Panc1 (cell line): Measurements from ENCODE around the gene GJB1. TPM values are rescaled to one million over a fixed set of nuclear protein-coding genes. Genes with fewer than 3 reads are reported as not detected.

ENCODE experiments used
- ATAC-seq: fragments of 200-7000 bp; cut with Tn5 transposase; 2 replicates; pipeline ENCODE4 v1.9.1; 2020; ENCODE audit warnings: mild to moderate bottlenecking, moderate library complexity
- BruUV-seq: library from RNA; stranded (reverse); fragments of 400-500 nt; replicated peaks from 2 replicates; lab custom pipeline; 2021; lab: Mats Ljungman, UMichigan
- CTCF ChIA-PET: fragments of 300-600 bp; sonication (Branson Sonifier 250); formaldehyde crosslinking; loops from one replicate; lab custom pipeline; 2022; ENCODE audit warnings: antibody characterized with exemption; lab: Charles Lee
- POLR2A ChIA-PET: fragments of 300-600 bp; sonication (Branson Sonifier 250); formaldehyde crosslinking; loops from one replicate; lab custom pipeline; 2022; ENCODE audit warnings: antibody characterized with exemption; lab: Charles Lee
- DNase-seq: peaks from one replicate; pipeline ENCODE4 v3.0.0-alpha.2; 2010; ENCODE audit warnings: low read depth, low spot score
- H3K27ac ChIP-seq: 2 replicates; pipeline ENCODE4 v1.5.1; 2011; ENCODE audit warnings: mild to moderate bottlenecking, low read length, inconsistent platforms
- H3K27me3 ChIP-seq: fragments of 200-500 bp; sonication (Bioruptor generic); 2 replicates; pipeline ENCODE4 v1.6.0; 2014; ENCODE audit warnings: low read length, inconsistent platforms; ENCODE audit not compliant: control insufficient read depth, insufficient read depth
- H3K36me3 ChIP-seq: fragments of 200-500 bp; sonication (Bioruptor generic); 2 replicates; pipeline ENCODE4 v1.5.1; 2014; ENCODE audit warnings: inconsistent platforms, mild to moderate bottlenecking, low read length, moderate library complexity; ENCODE audit not compliant: control insufficient read depth, insufficient read depth
- H3K4me1 ChIP-seq: 2 replicates; pipeline ENCODE4 v1.5.1; 2011; ENCODE audit warnings: inconsistent platforms, mild to moderate bottlenecking, low read length, moderate library complexity; ENCODE audit not compliant: control insufficient read depth, insufficient read depth
- H3K4me3 ChIP-seq, 2 experiments: 2 replicates each; pipeline ENCODE4 v1.5.1; 2011 to 2012; ENCODE audit warnings: low read depth in 2 of 2, low read length in 2 of 2, mild to moderate bottlenecking in 2 of 2, inconsistent platforms in 1 of 2, moderate library complexity in 1 of 2
- H3K9me3 ChIP-seq: fragments of 200-500 bp; sonication (Bioruptor generic); 2 replicates; pipeline ENCODE4 v1.5.1; 2014; ENCODE audit warnings: low read depth, mild to moderate bottlenecking, inconsistent platforms, low read length, moderate library complexity; ENCODE audit not compliant: control insufficient read depth, insufficient read depth
- POLR2AphosphoS5 ChIP-seq: IDR thresholded peaks from 2 replicates; pipeline ENCODE4 v1.6.1; 2012; ENCODE audit warnings: mild to moderate bottlenecking, low read depth, low read length, moderate library complexity
- SIN3A ChIP-seq: IDR thresholded peaks from 2 replicates; pipeline ENCODE4 v1.6.1; 2012; ENCODE audit warnings: low read depth, mild to moderate bottlenecking, low read length, moderate library complexity, borderline replicate concordance; ENCODE audit not compliant: insufficient read depth
- TCF7L2 ChIP-seq: IDR thresholded peaks from 2 replicates; pipeline ENCODE4 v1.6.1; 2011; ENCODE audit warnings: mild to moderate bottlenecking, low read depth, low read length, inconsistent platforms
- in situ Hi-C: cut with HindIII; loops from 2 replicates; pipeline ENCODE4 v1.10.0; 2016; ENCODE audit warnings: low sequenced_read_pairs, low pct_unique_long_range_greater_than_20kb
- intact Hi-C: fragments of 100-400 bp; cut with micrococcal nuclease; formaldehyde crosslinking; loops from one replicate; pipeline ENCODE4 v1.10.0; 2022; ENCODE audit not compliant: unreplicated experiment
- total RNA-seq: library from RNA; stranded (reverse); gene quantifications from one replicate; pipeline ENCODE4 v1.2.1, GENCODE V29; 2021; ENCODE audit not compliant: unreplicated experiment
- TF ChIP-seq, protein P1 (sequence below), 2 experiments: IDR thresholded peaks; 2 replicates each; pipeline ENCODE4 v1.6.1; 2011 to 2012; ENCODE audit warnings: low read depth in 2 of 2, control low read depth in 1 of 2, low read length in 1 of 2, mild to moderate bottlenecking in 1 of 2, moderate library complexity in 1 of 2; ENCODE audit not compliant: insufficient read depth in 1 of 2
- TF ChIP-seq, protein P2 (sequence below): fragments of 450-650 bp; IDR thresholded peaks from 2 replicates; pipeline ENCODE4 v1.5.1; 2017; ENCODE audit warnings: mild to moderate bottlenecking

The GJB1 gene
- total RNA-seq, 1 experiment from 2014 or later: 0.28 TPM

DNA sequence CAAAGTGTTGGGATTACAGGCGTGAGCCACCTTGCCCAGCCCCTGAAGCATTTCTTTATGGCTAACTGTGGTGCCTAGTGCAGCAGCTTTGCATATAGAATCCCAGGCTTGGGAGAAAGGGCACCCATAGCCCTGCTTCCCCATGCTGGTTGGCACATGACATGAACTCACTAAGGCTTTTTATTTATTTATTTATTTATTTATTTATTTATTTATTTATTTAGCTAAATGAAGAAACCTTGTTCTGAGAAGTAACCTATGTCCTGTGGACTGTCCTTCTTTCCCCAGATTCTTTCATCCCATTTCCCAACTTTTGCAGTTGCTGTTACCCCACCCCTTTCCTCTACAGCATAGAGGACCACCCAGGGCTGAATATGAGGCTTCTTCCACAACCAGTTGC is 1.9 kb upstream of the GJB1 start:
- no peaks in the 10 kb centered on the region for H3K9me3 ChIP-seq
- no peaks in the 10 kb centered on the region for H3K36me3 ChIP-seq
- in situ Hi-C loops (no loop called here), intact Hi-C loops (no loop called here)
- ATAC-seq: no peak
- H3K27ac ChIP-seq: no peak overlapping the region
- no TSS peak for BruUV-seq
- DNase-seq: no peak
- H3K27me3 ChIP-seq: no peaks in the 10 kb centered on the region
- ChIA-PET CTCF (interaction anchor here (0.5 kb wide), 1 partner anchor 11 kb away, joined by 3 read pairs; no protein-coding TSS in a partner anchor), POLR2A (no interaction called here)
- H3K4me1 ChIP-seq: no peaks in the 10 kb centered on the region; the same call in 1 of the 2 replicates
- TF ChIP-seq POLR2AphosphoS5 (no peak), SIN3A (no peak), TCF7L2 (no peak)
- TF ChIP-seq, protein P1, sequence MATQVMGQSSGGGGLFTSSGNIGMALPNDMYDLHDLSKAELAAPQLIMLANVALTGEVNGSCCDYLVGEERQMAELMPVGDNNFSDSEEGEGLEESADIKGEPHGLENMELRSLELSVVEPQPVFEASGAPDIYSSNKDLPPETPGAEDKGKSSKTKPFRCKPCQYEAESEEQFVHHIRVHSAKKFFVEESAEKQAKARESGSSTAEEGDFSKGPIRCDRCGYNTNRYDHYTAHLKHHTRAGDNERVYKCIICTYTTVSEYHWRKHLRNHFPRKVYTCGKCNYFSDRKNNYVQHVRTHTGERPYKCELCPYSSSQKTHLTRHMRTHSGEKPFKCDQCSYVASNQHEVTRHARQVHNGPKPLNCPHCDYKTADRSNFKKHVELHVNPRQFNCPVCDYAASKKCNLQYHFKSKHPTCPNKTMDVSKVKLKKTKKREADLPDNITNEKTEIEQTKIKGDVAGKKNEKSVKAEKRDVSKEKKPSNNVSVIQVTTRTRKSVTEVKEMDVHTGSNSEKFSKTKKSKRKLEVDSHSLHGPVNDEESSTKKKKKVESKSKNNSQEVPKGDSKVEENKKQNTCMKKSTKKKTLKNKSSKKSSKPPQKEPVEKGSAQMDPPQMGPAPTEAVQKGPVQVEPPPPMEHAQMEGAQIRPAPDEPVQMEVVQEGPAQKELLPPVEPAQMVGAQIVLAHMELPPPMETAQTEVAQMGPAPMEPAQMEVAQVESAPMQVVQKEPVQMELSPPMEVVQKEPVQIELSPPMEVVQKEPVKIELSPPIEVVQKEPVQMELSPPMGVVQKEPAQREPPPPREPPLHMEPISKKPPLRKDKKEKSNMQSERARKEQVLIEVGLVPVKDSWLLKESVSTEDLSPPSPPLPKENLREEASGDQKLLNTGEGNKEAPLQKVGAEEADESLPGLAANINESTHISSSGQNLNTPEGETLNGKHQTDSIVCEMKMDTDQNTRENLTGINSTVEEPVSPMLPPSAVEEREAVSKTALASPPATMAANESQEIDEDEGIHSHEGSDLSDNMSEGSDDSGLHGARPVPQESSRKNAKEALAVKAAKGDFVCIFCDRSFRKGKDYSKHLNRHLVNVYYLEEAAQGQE (IDR thresholded peaks at IDR 0.05; ENCODE audit: insufficient read depth in 1 of 2, low read depth in 2 of 2, low read length in 1 of 2): no peak
- TF ChIP-seq, protein P2, sequence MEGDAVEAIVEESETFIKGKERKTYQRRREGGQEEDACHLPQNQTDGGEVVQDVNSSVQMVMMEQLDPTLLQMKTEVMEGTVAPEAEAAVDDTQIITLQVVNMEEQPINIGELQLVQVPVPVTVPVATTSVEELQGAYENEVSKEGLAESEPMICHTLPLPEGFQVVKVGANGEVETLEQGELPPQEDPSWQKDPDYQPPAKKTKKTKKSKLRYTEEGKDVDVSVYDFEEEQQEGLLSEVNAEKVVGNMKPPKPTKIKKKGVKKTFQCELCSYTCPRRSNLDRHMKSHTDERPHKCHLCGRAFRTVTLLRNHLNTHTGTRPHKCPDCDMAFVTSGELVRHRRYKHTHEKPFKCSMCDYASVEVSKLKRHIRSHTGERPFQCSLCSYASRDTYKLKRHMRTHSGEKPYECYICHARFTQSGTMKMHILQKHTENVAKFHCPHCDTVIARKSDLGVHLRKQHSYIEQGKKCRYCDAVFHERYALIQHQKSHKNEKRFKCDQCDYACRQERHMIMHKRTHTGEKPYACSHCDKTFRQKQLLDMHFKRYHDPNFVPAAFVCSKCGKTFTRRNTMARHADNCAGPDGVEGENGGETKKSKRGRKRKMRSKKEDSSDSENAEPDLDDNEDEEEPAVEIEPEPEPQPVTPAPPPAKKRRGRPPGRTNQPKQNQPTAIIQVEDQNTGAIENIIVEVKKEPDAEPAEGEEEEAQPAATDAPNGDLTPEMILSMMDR: no peak
- H3K4me3 ChIP-seq: no peak overlapping the region

DNA sequence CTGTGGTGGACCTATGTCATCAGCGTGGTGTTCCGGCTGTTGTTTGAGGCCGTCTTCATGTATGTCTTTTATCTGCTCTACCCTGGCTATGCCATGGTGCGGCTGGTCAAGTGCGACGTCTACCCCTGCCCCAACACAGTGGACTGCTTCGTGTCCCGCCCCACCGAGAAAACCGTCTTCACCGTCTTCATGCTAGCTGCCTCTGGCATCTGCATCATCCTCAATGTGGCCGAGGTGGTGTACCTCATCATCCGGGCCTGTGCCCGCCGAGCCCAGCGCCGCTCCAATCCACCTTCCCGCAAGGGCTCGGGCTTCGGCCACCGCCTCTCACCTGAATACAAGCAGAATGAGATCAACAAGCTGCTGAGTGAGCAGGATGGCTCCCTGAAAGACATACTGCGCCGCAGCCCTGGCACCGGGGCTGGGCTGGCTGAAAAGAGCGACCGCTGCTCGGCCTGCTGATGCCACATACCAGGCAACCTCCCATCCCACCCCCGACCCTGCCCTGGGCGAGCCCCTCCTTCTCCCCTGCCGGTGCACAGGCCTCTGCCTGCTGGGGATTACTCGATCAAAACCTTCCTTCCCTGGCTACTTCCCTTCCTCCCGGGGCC is 1.2 kb downstream of the GJB1 start:
- Histone ChIP-seq H3K4me3 (no peak overlapping the region), H3K27me3 (no peaks in the 10 kb centered on the region), H3K27ac (no peak overlapping the region), H3K36me3 (no peaks in the 10 kb centered on the region), H3K9me3 (no peaks in the 10 kb centered on the region), H3K4me1 (no peaks in the 10 kb centered on the region; the same call in 1 of the 2 replicates)
- in situ Hi-C loops (no loop called here), intact Hi-C loops (no loop called here)
- no peak for TF ChIP-seq POLR2AphosphoS5
- TF ChIP-seq, protein P2: no peak
- ATAC-seq (no peak), DNase-seq (no peak)
- ChIA-PET CTCF (interaction anchor here (0.6 kb wide), 1 partner anchor 9 kb away, joined by 8 read pairs; no protein-coding TSS in a partner anchor), POLR2A (no interaction called here)
- no TSS peak for BruUV-seq
